GM21723 (cell line): Measurements from ENCODE around the gene CCSER1.
"Not testable (repeated sequence)": the region's sequence is repeated elsewhere in the genome, so short reads cannot be mapped to it uniquely, and the experiment has no call there.

Experiments used
- ATAC-seq: cut with Tn5 transposase; IDR thresholded peaks from one replicate; pipeline ENCODE4 v1.9.1; 2021; ENCODE audit warnings: mild to moderate bottlenecking, moderate library complexity; ENCODE audit not compliant: unreplicated experiment

The CCSER1 gene

DNA sequence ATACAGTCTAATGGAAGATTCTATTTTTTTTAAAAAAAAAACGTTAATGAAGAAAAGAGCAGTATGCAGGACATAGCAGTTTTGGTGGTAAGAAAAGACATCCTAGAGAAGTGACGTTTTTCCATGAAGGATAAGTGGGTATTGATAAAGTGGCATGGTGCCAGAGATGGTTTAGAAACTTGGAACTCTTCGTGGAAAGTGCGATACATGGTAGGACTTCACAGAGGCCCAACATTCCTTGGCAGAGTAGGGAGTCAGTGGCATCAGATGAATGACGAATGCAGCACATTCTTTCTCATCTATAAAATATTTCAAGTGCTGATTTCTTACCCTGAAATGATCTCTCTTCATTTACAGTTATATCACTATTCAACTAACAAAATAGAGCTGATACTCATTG lies 298.7 kb downstream of the CCSER1 start:
- ATAC-seq, result no peak

GRCh38 chr4:90438522-90438921 lies 311.3 kb downstream of the CCSER1 start:
- ATAC-seq, result no peak

DNA sequence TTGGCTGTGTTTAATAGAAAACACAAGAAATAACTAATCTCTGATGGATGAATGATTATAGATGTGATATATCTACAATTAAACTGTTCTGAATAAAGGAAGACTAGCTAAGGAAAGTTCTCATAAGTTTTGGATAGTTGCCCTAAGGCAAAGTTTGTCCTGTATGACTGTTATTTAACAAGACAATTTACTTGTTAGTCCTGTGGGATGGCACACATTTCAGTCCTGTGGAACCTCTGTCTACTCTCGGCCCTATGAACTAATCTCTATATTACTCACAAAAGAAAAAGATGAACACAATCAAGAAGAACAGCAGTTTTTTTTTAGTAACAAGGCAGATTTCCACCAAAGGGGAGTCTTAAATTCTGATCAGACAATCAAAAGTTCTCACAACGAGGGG lies 314.6 kb downstream of the CCSER1 start:
- ATAC-seq, result no peak

- ATAC-seq, result no peak
These were observed 315.4 kb downstream of the CCSER1 start for GRCh38 chr4:90442619-90443018.

- no peak for ATAC-seq
These were observed 316.0 kb downstream of the CCSER1 start for GRCh38 chr4:90443231-90443630.

DNA sequence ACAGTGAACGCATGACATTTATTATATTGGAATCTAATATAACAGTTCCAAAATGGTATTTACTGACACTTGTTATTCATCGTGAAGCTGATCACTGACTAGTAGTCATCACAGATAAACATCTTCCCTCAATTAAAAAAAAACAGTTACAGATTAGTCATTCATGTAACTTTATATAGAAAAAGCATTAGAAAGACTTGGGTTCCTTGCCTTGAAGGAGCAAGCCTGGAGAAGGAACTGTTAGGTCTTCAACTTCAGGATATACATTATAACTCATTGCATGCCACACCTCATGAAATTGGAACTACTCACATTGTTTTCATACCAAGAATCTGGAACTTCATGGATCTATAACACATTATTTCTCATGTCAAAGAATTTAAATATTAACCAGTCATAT lies 317.7 kb downstream of the CCSER1 start:
- ATAC-seq, result no peak

GRCh38 chr4:90445380-90445779 lies 318.2 kb downstream of the CCSER1 start:
- no peak for ATAC-seq

DNA sequence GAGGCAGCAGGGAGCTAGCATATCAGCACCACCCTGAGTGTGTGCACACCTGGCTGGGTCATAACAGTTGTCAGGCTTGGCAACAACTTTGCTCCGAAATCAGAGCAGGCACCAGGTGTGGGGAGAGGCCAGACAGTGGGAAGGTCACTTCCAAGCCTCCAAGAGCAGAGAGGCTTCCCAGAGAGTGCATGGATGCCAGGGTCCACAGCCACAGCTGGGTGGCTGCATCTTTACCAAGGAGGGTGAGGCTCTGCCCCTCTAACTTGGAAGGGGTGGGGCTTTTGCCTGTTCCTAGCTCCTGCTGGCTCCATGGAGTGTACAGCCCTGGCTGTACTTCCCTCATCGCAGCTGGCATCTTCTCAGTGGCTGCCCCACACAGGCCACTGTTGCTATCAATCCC lies 322.4 kb downstream of the CCSER1 start:
- no peak for ATAC-seq

GRCh38 chr4:90456891-90457290 lies 329.7 kb downstream of the CCSER1 start:
- ATAC-seq, result no peak

- no peak for ATAC-seq
These were observed 330.6 kb downstream of the CCSER1 start for GRCh38 chr4:90457817-90458216.

DNA sequence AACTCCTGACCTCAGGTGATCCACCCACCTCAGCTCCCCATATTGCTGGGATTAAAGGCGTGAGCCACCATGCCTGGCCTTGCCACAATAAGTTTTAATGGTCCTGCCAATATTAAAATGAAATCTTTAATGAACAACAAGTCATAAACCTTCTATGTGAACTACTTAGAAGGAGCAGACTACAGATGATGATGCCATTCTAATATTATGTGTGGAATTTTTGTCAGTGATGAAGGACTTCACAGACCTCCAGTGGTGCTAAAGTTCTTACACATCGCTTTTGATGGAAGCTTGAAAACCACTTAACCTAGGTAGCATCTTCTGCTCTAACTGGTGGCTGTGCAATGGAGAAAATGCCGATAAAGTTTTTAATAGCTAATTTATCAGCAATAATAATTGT lies 331.4 kb downstream of the CCSER1 start:
- no peak for ATAC-seq

DNA sequence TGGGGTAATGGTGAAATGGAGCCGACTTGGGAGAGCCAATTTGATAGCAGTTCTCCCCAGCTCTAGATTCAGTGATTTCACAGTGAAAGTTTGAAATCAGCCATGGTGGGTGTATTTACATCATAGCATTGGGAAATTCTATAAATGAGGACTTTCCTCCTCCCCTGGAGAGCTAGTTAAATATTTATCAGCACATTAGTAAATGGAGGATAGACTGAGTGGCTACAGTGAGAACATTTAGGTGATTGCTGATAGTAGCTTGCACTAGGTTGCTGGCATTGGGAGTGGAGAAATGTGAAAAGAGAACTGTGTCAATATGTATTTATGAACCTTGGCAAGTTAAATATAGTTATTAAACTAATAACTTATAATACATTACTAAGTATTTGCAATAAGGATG lies 347.3 kb downstream of the CCSER1 start:
- ATAC-seq, result no peak

GRCh38 chr4:90476019-90476418 lies 348.8 kb downstream of the CCSER1 start:
- ATAC-seq, result no peak

DNA sequence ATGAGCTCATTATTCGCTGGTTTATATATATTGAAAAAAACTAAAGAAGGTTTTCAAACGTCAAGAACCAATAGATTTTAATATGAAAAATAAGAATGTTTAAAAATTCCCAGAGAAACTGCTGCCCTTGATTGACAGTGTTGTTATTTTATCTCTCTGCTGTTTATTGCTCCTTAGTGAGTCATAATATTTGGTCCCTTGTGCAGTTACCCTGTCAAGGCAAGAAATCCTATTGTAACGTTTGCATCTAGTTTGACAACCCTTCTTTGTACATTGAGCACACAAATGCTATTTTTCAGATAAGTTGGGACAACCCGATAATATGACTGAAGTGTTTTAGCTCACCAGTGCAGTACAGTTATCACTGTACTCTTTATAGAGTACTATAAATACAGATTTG lies 349.4 kb downstream of the CCSER1 start:
- ATAC-seq, result no peak

DNA sequence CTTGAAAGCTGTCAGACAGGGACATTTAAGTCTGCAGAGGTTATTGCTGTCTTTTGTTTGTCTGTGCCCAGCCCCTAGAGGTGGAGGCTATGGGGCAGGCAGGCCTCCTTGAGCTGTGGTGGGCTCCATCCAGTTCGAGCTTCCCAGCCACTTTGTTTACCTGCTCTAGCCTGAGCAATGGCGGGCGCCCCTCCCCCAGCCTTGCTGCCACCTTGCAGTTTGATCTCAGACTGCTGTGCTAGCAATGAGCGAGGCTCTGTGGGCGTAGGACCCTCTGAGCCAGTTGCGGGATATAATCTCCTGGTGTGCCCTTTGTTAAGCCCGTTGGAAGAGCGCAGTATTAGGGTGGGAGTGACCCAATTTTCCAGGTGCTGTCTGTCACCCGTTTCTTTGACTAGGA lies 357.7 kb downstream of the CCSER1 start:
- not testable (repeated sequence) for ATAC-seq

DNA sequence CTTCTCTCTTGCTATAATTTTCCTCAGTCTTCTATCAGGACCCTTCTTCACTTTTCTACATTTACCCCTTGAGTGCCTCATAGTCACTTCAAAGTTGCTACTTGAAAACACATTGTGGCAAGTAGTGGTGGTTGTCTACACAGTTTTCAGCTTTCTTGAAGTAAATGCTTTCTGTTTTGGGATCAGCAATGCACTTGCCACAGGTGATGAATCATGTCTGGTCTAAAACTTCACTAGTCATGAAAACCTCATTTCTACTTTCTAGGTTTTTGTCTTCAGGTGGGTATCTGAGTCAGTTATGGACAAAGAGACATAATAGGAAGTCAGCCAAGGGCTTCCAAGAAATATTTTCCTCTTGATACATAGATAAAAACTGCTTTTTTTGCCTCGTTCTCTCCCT lies 359.2 kb downstream of the CCSER1 start:
- no peak for ATAC-seq

- ATAC-seq, result no peak
These were observed 368.0 kb downstream of the CCSER1 start for GRCh38 chr4:90495211-90495610.

GRCh38 chr4:90495936-90496335 lies 368.7 kb downstream of the CCSER1 start:
- ATAC-seq, result no peak

DNA sequence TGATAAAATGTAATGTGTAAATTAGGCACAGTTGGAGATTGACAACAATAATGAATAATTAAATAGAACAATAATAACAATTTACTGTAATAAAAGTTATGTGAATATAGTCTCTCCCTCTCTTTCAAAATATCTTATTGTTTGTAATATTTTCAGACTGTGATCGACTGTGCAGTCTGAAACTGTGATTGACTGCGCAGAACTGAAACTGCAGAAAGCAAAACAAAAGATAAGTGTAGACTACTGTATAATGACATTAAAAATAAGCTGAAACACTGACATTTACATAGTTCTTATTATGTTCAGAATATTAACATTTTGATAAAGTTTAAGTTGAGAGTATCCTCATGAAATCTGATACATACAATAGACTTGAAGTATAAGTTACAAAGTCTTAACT lies 371.0 kb downstream of the CCSER1 start:
- ATAC-seq, result no peak

GRCh38 chr4:90503677-90504076 lies 376.5 kb downstream of the CCSER1 start:
- no peak for ATAC-seq

- no peak for ATAC-seq
These were observed 388.0 kb downstream of the CCSER1 start for GRCh38 chr4:90515191-90515590.

DNA sequence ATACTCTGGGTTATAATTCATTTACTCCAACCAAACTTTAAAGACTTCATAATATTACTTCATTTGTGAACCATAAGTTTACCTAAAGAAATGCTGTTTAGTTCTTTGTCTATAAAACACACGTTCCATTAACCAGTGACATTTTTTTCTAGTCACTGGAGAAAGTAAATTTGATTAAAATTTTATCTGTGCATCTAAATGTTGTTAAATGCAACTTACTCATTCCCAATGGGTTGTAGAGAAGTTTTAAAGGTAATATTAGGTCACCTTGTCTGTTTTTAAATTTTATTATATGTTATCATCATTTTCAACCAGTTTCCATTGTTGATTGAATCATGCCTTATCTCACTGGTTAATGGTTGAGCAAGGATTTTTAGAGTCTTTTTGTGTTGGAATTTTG lies 401.4 kb downstream of the CCSER1 start:
- no peak for ATAC-seq

GRCh38 chr4:90536408-90536807 lies 409.2 kb downstream of the CCSER1 start:
- no peak for ATAC-seq

GRCh38 chr4:90537491-90537890 lies 410.3 kb downstream of the CCSER1 start:
- ATAC-seq, result no peak
